K562 (cell line): ENCODE results near the gene MPDU1. TPM values are rescaled to one million over a fixed set of nuclear protein-coding genes. Genes with fewer than 3 reads are reported as not detected.

Experiments
- ATAC-seq: fragments of 200-7000 bp; cut with Tn5 transposase; 3 replicates; pipeline ENCODE4 v1.9.1; 2020; ENCODE audit warnings: moderate library complexity
- BruUV-seq: library from RNA; stranded (reverse); fragments of 400-500 nt; replicated peaks from 2 replicates; lab custom pipeline; 2021; lab: Mats Ljungman, UMichigan
- CTCF ChIA-PET: fragments of 300-600 bp; formaldehyde crosslinking; extraction: SDS; loops from one replicate; lab custom pipeline; 2021; ENCODE audit warnings: low intra/inter-chr PET ratio; lab: Yijun Ruan, JAX
- POLR2A ChIA-PET: fragments of 300-600, 350-650 bp; sonication (Branson Sonifier 250); formaldehyde crosslinking; extraction: SDS; loops from one replicate; lab custom pipeline; 2021; ENCODE audit warnings: antibody characterized with exemption, inconsistent platforms; lab: Yijun Ruan, JAX
- DNase-seq, 4 experiments: peaks; one replicate each; pipeline versions ENCODE4 v3.0.0 to v3.0.0-alpha.2; 2011 to 2018; ENCODE audit warnings: low spot score in 3 of 4, mixed read lengths in 3 of 4; ENCODE audit errors: extremely low read depth in 1 of 4
- FAIRE-seq: peaks from 2 replicates; lab custom pipeline; 2011; peaks lifted over from hg19 to GRCh38; lab: Jason Lieb, UNC
- H2AFZ ChIP-seq: 2 replicates; pipeline ENCODE4 v1.6.0; 2011; ENCODE audit warnings: low read depth, low read length, control low read depth, inconsistent platforms
- H3K27ac ChIP-seq: fragments of 200-600 bp; 3 replicates; pipeline ENCODE4 v1.8.0; 2011; ENCODE audit warnings: low read depth, mild to moderate bottlenecking, control low read depth, inconsistent platforms, low read length, moderate library complexity, mixed read lengths; ENCODE audit errors: extremely low read depth
- H3K27me3 ChIP-seq, 2 experiments: fragments of 300-600 bp in 1 of 2; 2 replicates in 1 of 2; 3 replicates in 1 of 2; pipeline versions ENCODE4 v1.6.0 to v1.8.0; 2011; ENCODE audit warnings: inconsistent platforms in 2 of 2, low read length in 2 of 2, mild to moderate bottlenecking in 1 of 2, mixed read lengths in 1 of 2, moderate library complexity in 1 of 2; ENCODE audit not compliant: control insufficient read depth in 2 of 2, insufficient read depth in 2 of 2
- H3K36me3 ChIP-seq: fragments of 300-600 bp; 3 replicates; pipeline ENCODE4 v1.8.0; 2011; ENCODE audit warnings: mild to moderate bottlenecking, low read length, inconsistent platforms; ENCODE audit not compliant: control insufficient read depth, insufficient read depth
- H3K4me1 ChIP-seq, 2 experiments: fragments of 200-600 bp in 1 of 2; replicated peaks in 1 of 2; 2 replicates in 1 of 2; 3 replicates in 1 of 2; pipeline versions ENCODE4 v1.5.1 to v1.8.0; 2011; ENCODE audit warnings: inconsistent platforms in 2 of 2, low read length in 2 of 2, mild to moderate bottlenecking in 1 of 2, mixed read lengths in 1 of 2, moderate library complexity in 1 of 2; ENCODE audit not compliant: control insufficient read depth in 2 of 2, insufficient read depth in 2 of 2
- H3K4me2 ChIP-seq: 2 replicates; pipeline ENCODE4 v1.6.1; 2011; ENCODE audit warnings: low read length, control low read depth, inconsistent platforms, mixed read lengths; ENCODE audit not compliant: insufficient read depth
- H3K4me3 ChIP-seq: fragments of 200-600 bp; sonication (generic), shearing (Covaris generic); 2 replicates; pipeline ENCODE4 v1.5.1; 2016; ENCODE audit warnings: control low read depth, inconsistent platforms
- H3K79me2 ChIP-seq: fragments of 200-600 bp; 3 replicates; pipeline ENCODE4 v1.8.0; 2011; ENCODE audit warnings: low read length, inconsistent platforms; ENCODE audit not compliant: control insufficient read depth, insufficient read depth
- H3K9ac ChIP-seq, 2 experiments: 2 replicates each; pipeline versions ENCODE4 v1.6.0 to v1.6.1; 2011; ENCODE audit warnings: low read depth in 2 of 2, low read length in 2 of 2, control low read depth in 1 of 2, inconsistent platforms in 1 of 2, mild to moderate bottlenecking in 1 of 2, mixed read lengths in 1 of 2; ENCODE audit not compliant: insufficient read depth in 1 of 2
- H3K9me1 ChIP-seq: one replicate; pipeline ENCODE4 v1.6.0; 2011; ENCODE audit warnings: inconsistent platforms, mild to moderate bottlenecking, low read length, moderate library complexity; ENCODE audit not compliant: control insufficient read depth, insufficient read depth
- H3K9me3 ChIP-seq: replicated peaks from 2 replicates; pipeline ENCODE4 v1.5.1; 2011; ENCODE audit warnings: low read depth, low read length, inconsistent platforms; ENCODE audit not compliant: control insufficient read depth, insufficient read depth
- H4K20me1 ChIP-seq: replicated peaks from 2 replicates; pipeline ENCODE4 v1.6.1; 2011; ENCODE audit warnings: low read length, inconsistent platforms, mixed read lengths; ENCODE audit not compliant: control insufficient read depth, insufficient read depth
- ARHGAP35 ChIP-seq: fragments of 450-650 bp; IDR thresholded peaks from 2 replicates; pipeline ENCODE4 v1.6.1; 2018; ENCODE audit not compliant: partially characterized antibody
- CBFA2T2 ChIP-seq: fragments of 450-650 bp; conservative IDR thresholded peaks from 2 replicates; pipeline ENCODE4 v1.6.1; 2017; ENCODE audit warnings: mild to moderate bottlenecking
- DACH1 ChIP-seq: fragments of 450-650 bp; IDR thresholded peaks from 2 replicates; pipeline ENCODE4 v1.6.1; 2018; ENCODE audit not compliant: partially characterized antibody
- FOXA3 ChIP-seq, 2 experiments: fragments of 450-650 bp in 1 of 2; sonication (generic) in 1 of 2; formaldehyde crosslinking; IDR thresholded peaks in 1 of 2; conservative IDR thresholded peaks in 1 of 2; 2 replicates each; pipeline versions ENCODE4 v1.4.0 to v1.8.0; 2020 to 2022; ENCODE audit warnings: mild to moderate bottlenecking in 2 of 2, missing genetic modification reagents in 1 of 2
- HDAC2 ChIP-seq: fragments of 450-650 bp; IDR thresholded peaks from 2 replicates; pipeline ENCODE4 v1.6.1; 2016; ENCODE audit warnings: mild to moderate bottlenecking
- HNRNPLL ChIP-seq: fragments of 200-400 bp; formaldehyde crosslinking; IDR thresholded peaks from 2 replicates; pipeline ENCODE4 v1.6.1; 2017; ENCODE audit warnings: low read length, low read depth, mild to moderate bottlenecking; ENCODE audit not compliant: poor library complexity, severe bottlenecking
- JUND ChIP-seq, 2 experiments: IDR thresholded peaks; 2 replicates in 1 of 2; 3 replicates in 1 of 2; pipeline ENCODE4 v1.6.1; 2011; ENCODE audit warnings: borderline replicate concordance in 2 of 2, low read depth in 2 of 2, low read length in 2 of 2, improper control_type of control experiment in 1 of 2, missing biosample characterization in 1 of 2, missing genetic modification characterization in 1 of 2, missing genetic modification reagents in 1 of 2
- KDM2B ChIP-seq: fragments of 250-450 bp; sonication (Bioruptor Pico); IDR thresholded peaks from 2 replicates; pipeline ENCODE4 v1.8.0; 2021; ENCODE audit warnings: mild to moderate bottlenecking, moderate library complexity
- MECOM ChIP-seq: fragments of 250-450 bp; sonication (Bioruptor Pico); IDR thresholded peaks from 2 replicates; pipeline ENCODE4 v1.8.0; 2022; ENCODE audit warnings: inconsistent platforms
- NCOA2 ChIP-seq, 2 experiments: fragments of 450-650 bp; IDR thresholded peaks; 2 replicates each; pipeline ENCODE4 v1.6.1; 2018; ENCODE audit warnings: mild to moderate bottlenecking in 2 of 2, moderate library complexity in 1 of 2; ENCODE audit not compliant: partially characterized antibody in 2 of 2
- NCOR1 ChIP-seq: fragments of 450-650 bp; IDR thresholded peaks from 2 replicates; pipeline ENCODE4 v1.6.1; 2016; ENCODE audit warnings: mild to moderate bottlenecking, moderate library complexity
- PRPF4 ChIP-seq: fragments of 200-400 bp; formaldehyde crosslinking; IDR thresholded peaks from one replicate; pipeline ENCODE4 v1.6.1; 2017; ENCODE audit warnings: low read length, low read depth, mild to moderate bottlenecking; ENCODE audit not compliant: insufficient read depth, poor library complexity, severe bottlenecking
- ZNF431 ChIP-seq: sonication (generic); formaldehyde crosslinking; IDR thresholded peaks from 2 replicates; pipeline ENCODE4 v1.8.0; 2022; ENCODE audit warnings: mild to moderate bottlenecking, missing genetic modification reagents
- whole genome bisulfite sequencing: fragments of 100-300 bp; shearing (Covaris generic); methylation state at CpG from one replicate; pipeline ENCODE4 v1.1.6; 2016; ENCODE audit warnings: low coverage, mixed read lengths; ENCODE audit not compliant: insufficient coverage; ENCODE audit errors: missing lambda C conversion rate; 5-methylcytosine and 5-hydroxymethylcytosine counted together
- in situ Hi-C: fragments of 300-500 bp; cut with MboI; formaldehyde crosslinking; loops from 4 replicates; pipeline ENCODE4 v1.15.0; 2018; ENCODE audit warnings: inconsistent platforms, mixed read lengths
- intact Hi-C: fragments of 100-400 bp; cut with micrococcal nuclease; formaldehyde crosslinking; loops from 2 replicates; pipeline ENCODE4 v1.14.2; 2022
- polyA plus RNA-seq, 8 experiments: library from polyadenylated mRNA; depleted of rRNA in 4 of 8; stranded (reverse) in 5 of 8; unstranded in 3 of 8; fragments of >200 nt; fragmentation: Nextera tagmentation in 2 of 8; fragmentation: Illumina TruSeq in 1 of 8; extraction: Ambion mirVana in 2 of 8; extraction: Trizol in 1 of 8; gene quantifications; 2 replicates each; pipeline versions ENCODE4 v1.2.1 to v1.2.3, GENCODE V29; 2011 to 2014; ENCODE audit warnings: inconsistent platforms in 1 of 8, missing spikeins in 1 of 8
- total RNA-seq, 7 experiments: library from RNA; depleted of rRNA in 6 of 7; stranded (reverse); fragments of >200 nt in 6 of 7; fragmentation: Illumina TruSeq in 2 of 7; extraction: Trizol in 2 of 7; gene quantifications; 2 replicates each; pipeline versions ENCODE4 v1.2.1 to v1.2.3, GENCODE V29; 2011 to 2021; ENCODE audit warnings: low replicate concordance in 1 of 7
- TF ChIP-seq, protein P1 (sequence below), 2 experiments: fragments of 450-650 bp in 1 of 2; sonication (generic) in 1 of 2; formaldehyde crosslinking; conservative IDR thresholded peaks; 2 replicates each; pipeline versions ENCODE4 v1.4.0 to v1.8.1; 2020 to 2022; ENCODE audit warnings: mild to moderate bottlenecking in 1 of 2, missing genetic modification reagents in 1 of 2

MPDU1 gene
- total and polyA plus RNA-seq, 9 of the 15 experiments (the other 6 are each of a cell fraction or from before 2014, with no cell fraction given): 4.9 to 179 (median 77.1) TPM

DNA sequence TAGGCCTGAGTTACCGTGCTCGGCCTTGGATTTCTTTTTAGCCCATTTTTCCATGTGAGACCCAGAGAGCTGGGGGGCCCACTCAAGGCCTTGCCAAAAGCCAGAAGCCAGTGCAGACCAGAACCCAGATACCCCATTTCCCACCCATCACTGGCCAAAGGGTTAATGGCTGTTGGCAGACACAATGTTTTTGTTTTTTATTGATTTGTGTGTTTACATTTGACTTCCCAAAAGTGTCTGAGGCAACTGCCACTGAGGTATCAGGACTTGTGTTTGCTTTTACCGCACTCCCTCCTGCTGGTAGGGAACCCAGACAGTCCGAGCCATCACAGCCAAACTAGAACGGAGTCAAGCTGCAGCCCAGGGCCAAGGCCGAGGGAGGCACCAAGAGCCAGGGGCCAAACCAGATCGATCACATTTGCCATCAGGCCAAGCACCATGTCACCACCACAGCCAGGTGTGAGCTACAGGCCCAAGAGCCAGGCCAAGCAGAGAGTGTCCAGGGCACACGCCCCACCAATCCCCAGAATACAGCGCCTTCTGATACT, 42.5 kb upstream of the MPDU1 start:
- ChIA-PET CTCF (no interaction called here), POLR2A (interaction anchor here (0.8 kb wide), 1 partner anchor 9 kb away, joined by 5 read pairs; no protein-coding TSS in a partner anchor)
- H3K36me3 ChIP-seq: no peaks in the 10 kb centered on the region
- H3K4me1 ChIP-seq: no peaks in the 10 kb centered on the region; a peak in 2 of 5 replicates
- H3K27me3 ChIP-seq: no peaks in the 10 kb centered on the region
- H3K9me3 ChIP-seq: no peaks in the 10 kb centered on the region; the same call in 1 of the 2 replicates
- H3K9me1 ChIP-seq: no peaks in the 10 kb centered on the region
- no TSS peak for BruUV-seq
- in situ Hi-C loops (no loop called here), intact Hi-C loops (no loop called here)
- H4K20me1 ChIP-seq: no peaks in the 10 kb centered on the region
- no peak for ATAC-seq
- no peak overlapping the region for H3K9ac ChIP-seq
- no peaks in the 10 kb centered on the region for H3K79me2 ChIP-seq
- no peak for DNase-seq
- no peak for FAIRE-seq
- 71% methylated on average over 7 of the region's 9 CpGs for WGBS
- H2AFZ ChIP-seq: no peak overlapping the region
- no peak overlapping the region for H3K4me3 ChIP-seq
- no peak overlapping the region for H3K27ac ChIP-seq
- H3K4me2 ChIP-seq: no peak overlapping the region
- TF ChIP-seq, protein P1, sequence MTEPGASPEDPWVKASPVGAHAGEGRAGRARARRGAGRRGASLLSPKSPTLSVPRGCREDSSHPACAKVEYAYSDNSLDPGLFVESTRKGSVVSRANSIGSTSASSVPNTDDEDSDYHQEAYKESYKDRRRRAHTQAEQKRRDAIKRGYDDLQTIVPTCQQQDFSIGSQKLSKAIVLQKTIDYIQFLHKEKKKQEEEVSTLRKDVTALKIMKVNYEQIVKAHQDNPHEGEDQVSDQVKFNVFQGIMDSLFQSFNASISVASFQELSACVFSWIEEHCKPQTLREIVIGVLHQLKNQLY (CRISPR knock-in tag; conservative IDR thresholded peaks at IDR 0.05): no peak
- TF ChIP-seq NCOA2 (IDR thresholded peaks at IDR 0.05; ENCODE audit: partially characterized antibody in 2 of 2) (no peak), HNRNPLL (no peak), CBFA2T2 (no peak), JUND (IDR thresholded peaks at IDR 0.05; ENCODE audit: borderline replicate concordance, low read depth, low read length) (no peak), JUND (tag; IDR thresholded peaks at IDR 0.05; ENCODE audit: borderline replicate concordance, low read depth, low read length) (no peak), ARHGAP35 (no peak), PRPF4 (no peak), DACH1 (no peak), ZNF431 (CRISPR knock-in tag) (no peak), FOXA3 (CRISPR knock-in tag; conservative IDR thresholded peaks at IDR 0.05 in 1 of 2, IDR thresholded peaks at IDR 0.05 in 1 of 2) (no peak), NCOR1 (no peak), HDAC2 (no peak), KDM2B (CRISPR knock-in tag) (no peak), MECOM (CRISPR knock-in tag) (no peak)
